IMR-90 (cell line): Measurements from ENCODE around the gene DRD4. TPM values are rescaled to one million over a fixed set of nuclear protein-coding genes. Genes with fewer than 3 reads are reported as not detected.

Experiments used
- ATAC-seq: fragments of 200-7000 bp; cut with Tn5 transposase; 2 replicates; pipeline ENCODE4 v1.9.1; 2020; ENCODE audit warnings: low read depth, mild to moderate bottlenecking, moderate library complexity
- BruUV-seq: library from RNA; stranded (reverse); fragments of 400-500 nt; replicated peaks from 2 replicates; lab custom pipeline; 2021; lab: Mats Ljungman, UMichigan
- CTCF ChIA-PET: fragments of 300-600 bp; formaldehyde crosslinking; extraction: SDS; loops from one replicate; lab custom pipeline; 2021; ENCODE audit warnings: antibody characterized with exemption; lab: Yijun Ruan, JAX
- POLR2A ChIA-PET: fragments of 300-600 bp; sonication (Branson Sonifier 250); formaldehyde crosslinking; loops from one replicate; lab custom pipeline; 2022; ENCODE audit warnings: antibody characterized with exemption; ENCODE audit not compliant: unreplicated experiment; lab: Charles Lee
- DNase-seq: peaks from one replicate; pipeline ENCODE4 v3.0.0; 2013
- H2AFZ ChIP-seq: replicated peaks from 2 replicates; pipeline ENCODE3; 2013; ENCODE audit warnings: low read length, mild to moderate bottlenecking; ENCODE audit not compliant: poor library complexity
- H2AK5ac ChIP-seq: 2 replicates; pipeline ENCODE4 v1.6.1; 2013; ENCODE audit warnings: low read depth, low read length, inconsistent platforms
- H2AK9ac ChIP-seq: replicated peaks from 2 replicates; pipeline ENCODE3; 2013; ENCODE audit warnings: mild to moderate bottlenecking, low read depth, low read length, moderate library complexity; ENCODE audit not compliant: poor library complexity
- H2BK120ac ChIP-seq: 2 replicates; pipeline ENCODE4 v1.6.1; 2013; ENCODE audit warnings: low read depth, low read length, inconsistent platforms
- H2BK15ac ChIP-seq: 3 replicates; pipeline ENCODE4 v1.6.1; 2013; ENCODE audit warnings: low read depth, low read length, inconsistent platforms
- H2BK20ac ChIP-seq: 2 replicates; pipeline ENCODE4 v1.6.1; 2013; ENCODE audit warnings: low read depth, mild to moderate bottlenecking, inconsistent platforms, low read length, moderate library complexity
- H2BK5ac ChIP-seq: 2 replicates; pipeline ENCODE4 v1.6.1; 2013; ENCODE audit warnings: mild to moderate bottlenecking, low read depth, low read length, inconsistent platforms; ENCODE audit not compliant: poor library complexity, severe bottlenecking
- H3K14ac ChIP-seq: replicated peaks from 2 replicates; pipeline ENCODE4 v1.6.1; 2013; ENCODE audit warnings: low read depth, low read length, inconsistent platforms
- H3K18ac ChIP-seq: 2 replicates; pipeline ENCODE4 v1.6.1; 2013; ENCODE audit warnings: low read depth, low read length, control low read depth
- H3K23ac ChIP-seq: 2 replicates; pipeline ENCODE4 v1.6.1; 2013; ENCODE audit warnings: low read depth, low read length, inconsistent platforms
- H3K27ac ChIP-seq: 2 replicates; pipeline ENCODE4 v1.5.1; 2013; ENCODE audit warnings: mild to moderate bottlenecking, control low read depth, low read length; ENCODE audit not compliant: insufficient read depth
- H3K27me3 ChIP-seq: 2 replicates; pipeline ENCODE4 v1.6.1; 2013; ENCODE audit warnings: low read length; ENCODE audit not compliant: control insufficient read depth, insufficient read depth
- H3K36me3 ChIP-seq: 2 replicates; pipeline ENCODE4 v1.6.1; 2013; ENCODE audit warnings: low read length, mixed read lengths; ENCODE audit not compliant: control insufficient read depth, insufficient read depth
- H3K4ac ChIP-seq: 2 replicates; pipeline ENCODE4 v1.6.1; 2013; ENCODE audit warnings: low read depth, low read length, inconsistent platforms
- H3K4me1 ChIP-seq: 2 replicates; pipeline ENCODE4 v1.6.1; 2013; ENCODE audit warnings: low read length, mixed read lengths; ENCODE audit not compliant: control insufficient read depth, insufficient read depth
- H3K4me2 ChIP-seq: 2 replicates; pipeline ENCODE4 v1.6.1; 2013; ENCODE audit warnings: low read depth, mild to moderate bottlenecking, control low read depth, low read length, moderate library complexity
- H3K4me3 ChIP-seq: 2 replicates; pipeline ENCODE4 v1.5.1; 2013; ENCODE audit warnings: low read depth, mild to moderate bottlenecking, control low read depth, low read length, moderate library complexity; ENCODE audit not compliant: insufficient read depth
- H3K56ac ChIP-seq: 2 replicates; pipeline ENCODE4 v1.6.1; 2013; ENCODE audit warnings: low read length, inconsistent platforms; ENCODE audit not compliant: insufficient read depth; ENCODE audit errors: extremely low read depth
- H3K79me1 ChIP-seq, 2 experiments: 2 replicates each; pipeline ENCODE4 v1.6.1; 2013; ENCODE audit warnings: low read length in 2 of 2, inconsistent platforms in 1 of 2, low read depth in 1 of 2
- H3K9ac ChIP-seq: 2 replicates; pipeline ENCODE4 v1.6.1; 2013; ENCODE audit warnings: low read depth, low read length, control low read depth
- H3K9me1 ChIP-seq: 2 replicates; pipeline ENCODE4 v1.6.1; 2013; ENCODE audit warnings: low read length, inconsistent platforms; ENCODE audit not compliant: insufficient read depth
- H3K9me3 ChIP-seq: 2 replicates; pipeline ENCODE4 v1.6.1; 2013; ENCODE audit warnings: low read length; ENCODE audit not compliant: control insufficient read depth, insufficient read depth
- H4K20me1 ChIP-seq: 2 replicates; pipeline ENCODE4 v1.6.1; 2013; ENCODE audit warnings: low read length, inconsistent platforms; ENCODE audit not compliant: insufficient read depth
- H4K5ac ChIP-seq: 2 replicates; pipeline ENCODE4 v1.6.1; 2013; ENCODE audit warnings: mild to moderate bottlenecking, low read depth, low read length, control low read depth
- H4K8ac ChIP-seq, 2 experiments: 2 replicates each; pipeline ENCODE4 v1.6.1; 2013; ENCODE audit warnings: low read depth in 2 of 2, low read length in 2 of 2, control low read depth in 1 of 2, inconsistent platforms in 1 of 2
- H4K91ac ChIP-seq: 2 replicates; pipeline ENCODE4 v1.6.1; 2013; ENCODE audit warnings: low read depth, low read length, inconsistent platforms; ENCODE audit not compliant: insufficient read depth
- BHLHE40 ChIP-seq: fragments of 150-350 bp; IDR thresholded peaks from 2 replicates; pipeline ENCODE4 v1.6.1; 2016; ENCODE audit warnings: mild to moderate bottlenecking, low read depth, low read length
- CEBPB ChIP-seq: IDR thresholded peaks from 2 replicates; pipeline ENCODE4 v1.6.1; 2012; ENCODE audit warnings: low read depth, low read length, improper control_type of control experiment
- CHD1 ChIP-seq: IDR thresholded peaks from 2 replicates; pipeline ENCODE4 v1.6.1; 2012; ENCODE audit warnings: low read depth, low read length, improper control_type of control experiment
- FOS ChIP-seq: fragments of 150-350 bp; IDR thresholded peaks from 2 replicates; pipeline ENCODE4 v1.6.1; 2016; ENCODE audit warnings: low read depth, low read length
- MAFK ChIP-seq: IDR thresholded peaks from 2 replicates; pipeline ENCODE4 v1.6.1; 2012; ENCODE audit warnings: low read depth, low read length, improper control_type of control experiment
- MAZ ChIP-seq: IDR thresholded peaks from 2 replicates; pipeline ENCODE4 v1.6.1; 2012; ENCODE audit warnings: low read depth, mild to moderate bottlenecking, low read length, improper control_type of control experiment, moderate library complexity, borderline replicate concordance
- MXI1 ChIP-seq: IDR thresholded peaks from 2 replicates; pipeline ENCODE4 v1.6.1; 2012; ENCODE audit warnings: low read depth, mild to moderate bottlenecking, low read length, moderate library complexity, borderline replicate concordance
- NFE2L2 ChIP-seq: fragments of 150-350 bp; IDR thresholded peaks from 2 replicates; pipeline ENCODE4 v1.6.1; 2016; ENCODE audit warnings: low read depth, mild to moderate bottlenecking, low read length
- POLR2A ChIP-seq: IDR thresholded peaks from 2 replicates; pipeline ENCODE4 v1.6.1; 2012; ENCODE audit warnings: mild to moderate bottlenecking, low read depth, low read length
- RAD21 ChIP-seq: IDR thresholded peaks from 2 replicates; pipeline ENCODE4 v1.6.1; 2012; ENCODE audit warnings: low read length, improper control_type of control experiment
- RCOR1 ChIP-seq: IDR thresholded peaks from 2 replicates; pipeline ENCODE4 v1.6.1; 2012; ENCODE audit warnings: mild to moderate bottlenecking, low read length, improper control_type of control experiment; ENCODE audit not compliant: insufficient replicate concordance
- RFX5 ChIP-seq: IDR thresholded peaks from 2 replicates; pipeline ENCODE4 v1.8.0; 2012; ENCODE audit warnings: low read depth, mild to moderate bottlenecking, low read length, moderate library complexity
- SMC3 ChIP-seq: fragments of 150-350 bp; IDR thresholded peaks from 2 replicates; pipeline ENCODE4 v1.6.1; 2016; ENCODE audit warnings: low read depth, mild to moderate bottlenecking, antibody characterized with exemption, low read length, moderate library complexity
- WGBS, 2 experiments: methylation state at CpG; one replicate each; pipeline versions ENCODE4 v1.1.5 to v1.1.7; 2013; ENCODE audit warnings: missing lambda C conversion rate in 2 of 2; ENCODE audit not compliant: insufficient read length in 1 of 2; ENCODE audit errors: extremely low coverage in 2 of 2; 5-methylcytosine and 5-hydroxymethylcytosine counted together
- dilution Hi-C: fragments of 300-500 bp; cut with HindIII; formaldehyde crosslinking; loops from one replicate; pipeline ENCODE4 v1.14.3; 2018; ENCODE audit warnings: low sequenced_read_pairs; ENCODE audit not compliant: unreplicated experiment
- in situ Hi-C: fragments of 300-500 bp; cut with MboI; formaldehyde crosslinking; loops from 3 replicates; pipeline ENCODE4 v1.14.3; 2019; ENCODE audit warnings: low sequenced_read_pairs, inconsistent platforms, mixed read lengths
- intact Hi-C: fragments of 100-400 bp; cut with micrococcal nuclease; formaldehyde crosslinking; loops from 2 replicates; pipeline ENCODE4 v1.10.0; 2022
- polyA plus RNA-seq, 3 experiments: library from polyadenylated mRNA; depleted of rRNA; stranded (reverse); fragments of >200 nt; gene quantifications; 2 replicates each; pipeline ENCODE4 v1.2.3, GENCODE V29; 2012; ENCODE audit warnings: low replicate concordance in 1 of 3
- total RNA-seq: library from RNA; depleted of rRNA; stranded (reverse); fragments of >200 nt; gene quantifications from 2 replicates; pipeline ENCODE4 v1.2.3, GENCODE V29; 2012
- TF ChIP-seq, protein P1 (sequence below): conservative IDR thresholded peaks from 2 replicates; pipeline ENCODE4 v1.5.1; 2012; ENCODE audit warnings: mild to moderate bottlenecking, low read depth, low read length, improper control_type of control experiment
- TF ChIP-seq, protein P2 (sequence below): fragments of 150-350 bp; IDR thresholded peaks from 2 replicates; pipeline ENCODE4 v1.6.1; 2016; ENCODE audit warnings: low read depth, mild to moderate bottlenecking, low read length, moderate library complexity, borderline replicate concordance

DRD4 gene
- total and polyA plus RNA-seq, 2 of the 4 experiments (the other 2 are of a cell fraction) = not detected

DNA sequence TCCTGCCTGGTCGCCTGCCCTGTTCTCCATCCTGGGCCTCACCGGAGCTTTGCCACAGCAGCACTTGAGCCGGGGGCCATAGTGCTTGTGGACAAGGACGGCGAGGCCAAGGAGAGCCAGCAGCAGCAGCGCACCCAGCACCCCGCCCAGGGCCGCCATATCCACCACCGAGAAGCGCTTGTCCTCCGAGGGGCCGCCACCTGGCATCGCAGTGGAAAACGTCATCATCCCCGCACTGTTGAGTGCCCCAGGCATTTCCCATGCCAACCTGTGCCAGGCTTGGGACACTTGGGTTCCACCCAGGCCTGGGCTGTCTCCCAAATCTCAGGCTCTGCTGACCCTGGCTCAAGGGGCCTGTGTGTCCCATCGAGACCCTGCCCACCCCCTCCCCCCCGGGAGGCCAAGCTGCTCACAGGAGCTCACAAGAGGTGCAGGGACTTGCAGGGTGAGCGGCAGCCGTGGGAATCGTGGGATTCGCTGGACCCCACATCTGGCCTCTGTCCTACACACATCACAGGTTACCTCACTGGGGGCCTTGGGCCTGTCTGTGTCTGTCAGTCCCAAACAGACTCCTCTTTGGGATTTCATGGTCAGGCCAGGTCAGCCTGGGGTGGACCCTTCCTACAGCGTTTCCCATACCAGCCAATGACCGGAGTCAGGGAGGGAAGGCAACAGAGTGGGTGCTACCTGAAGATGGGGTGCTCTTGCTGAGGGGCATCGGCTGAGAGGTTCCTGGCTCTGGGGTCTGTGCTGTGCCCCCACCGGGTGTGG is 19.0 kb upstream of the DRD4 start:
- Histone ChIP-seq H3K27ac (no peak overlapping the region), H3K4me3 (no peak overlapping the region), H2AFZ (no peak overlapping the region), H4K5ac (no peak overlapping the region), H2BK5ac (no peak overlapping the region), H2BK15ac (no peak overlapping the region), H3K36me3 (peaks cover 12% of the 10 kb centered on the region), H2BK120ac (no peak overlapping the region), H3K79me1 (peaks cover 2 to 28% of the 10 kb centered on the region in 2 experiments; a peak in 3 of 4 replicates), H3K23ac (no peak overlapping the region), H4K20me1 (peaks cover 18% of the 10 kb centered on the region), H3K18ac (no peak overlapping the region), H3K27me3 (no peaks in the 10 kb centered on the region), H3K14ac (no peak overlapping the region), H2BK20ac (no peak overlapping the region), H2AK5ac (no peak overlapping the region), H3K56ac (no peak overlapping the region), H3K4ac (no peak overlapping the region), H3K9ac (no peak overlapping the region), H2AK9ac (no peak overlapping the region), H3K9me3 (no peaks in the 10 kb centered on the region), H4K91ac (no peak overlapping the region), H3K9me1 (0 out of 2 replicates have a peak, but pooled peaks cover 3% of the 10 kb centered on the region), H4K8ac (no peak overlapping the region), H3K4me2 (no peak overlapping the region), H3K4me1 (peaks cover 4% of the 10 kb centered on the region; the same call in 1 of the 2 replicates)
- 96% methylated on average over 17 of the region's 25 CpGs; no CpG with 5 or more reads in 1 of the 2 experiments for WGBS, 2 experiments
- CTCF ChIA-PET = no interaction called here
- BruUV-seq = no TSS peak
- dilution Hi-C loops (no loop called here), intact Hi-C loops (no loop called here), in situ Hi-C loops (no loop called here)
- DNase-seq (no peak), ATAC-seq (no peak)
- POLR2A ChIA-PET = no interaction called here
- TF ChIP-seq POLR2A (no peak), RCOR1 (no peak), CEBPB (no peak), SMC3 (no peak), RFX5 (no peak), MAZ (no peak), CHD1 (no peak), MXI1 (no peak), FOS (no peak), NFE2L2 (no peak), RAD21 (no peak), MAFK (no peak), BHLHE40 (no peak)
- TF ChIP-seq, protein P1, sequence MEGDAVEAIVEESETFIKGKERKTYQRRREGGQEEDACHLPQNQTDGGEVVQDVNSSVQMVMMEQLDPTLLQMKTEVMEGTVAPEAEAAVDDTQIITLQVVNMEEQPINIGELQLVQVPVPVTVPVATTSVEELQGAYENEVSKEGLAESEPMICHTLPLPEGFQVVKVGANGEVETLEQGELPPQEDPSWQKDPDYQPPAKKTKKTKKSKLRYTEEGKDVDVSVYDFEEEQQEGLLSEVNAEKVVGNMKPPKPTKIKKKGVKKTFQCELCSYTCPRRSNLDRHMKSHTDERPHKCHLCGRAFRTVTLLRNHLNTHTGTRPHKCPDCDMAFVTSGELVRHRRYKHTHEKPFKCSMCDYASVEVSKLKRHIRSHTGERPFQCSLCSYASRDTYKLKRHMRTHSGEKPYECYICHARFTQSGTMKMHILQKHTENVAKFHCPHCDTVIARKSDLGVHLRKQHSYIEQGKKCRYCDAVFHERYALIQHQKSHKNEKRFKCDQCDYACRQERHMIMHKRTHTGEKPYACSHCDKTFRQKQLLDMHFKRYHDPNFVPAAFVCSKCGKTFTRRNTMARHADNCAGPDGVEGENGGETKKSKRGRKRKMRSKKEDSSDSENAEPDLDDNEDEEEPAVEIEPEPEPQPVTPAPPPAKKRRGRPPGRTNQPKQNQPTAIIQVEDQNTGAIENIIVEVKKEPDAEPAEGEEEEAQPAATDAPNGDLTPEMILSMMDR = no peak
- TF ChIP-seq, protein P2, sequence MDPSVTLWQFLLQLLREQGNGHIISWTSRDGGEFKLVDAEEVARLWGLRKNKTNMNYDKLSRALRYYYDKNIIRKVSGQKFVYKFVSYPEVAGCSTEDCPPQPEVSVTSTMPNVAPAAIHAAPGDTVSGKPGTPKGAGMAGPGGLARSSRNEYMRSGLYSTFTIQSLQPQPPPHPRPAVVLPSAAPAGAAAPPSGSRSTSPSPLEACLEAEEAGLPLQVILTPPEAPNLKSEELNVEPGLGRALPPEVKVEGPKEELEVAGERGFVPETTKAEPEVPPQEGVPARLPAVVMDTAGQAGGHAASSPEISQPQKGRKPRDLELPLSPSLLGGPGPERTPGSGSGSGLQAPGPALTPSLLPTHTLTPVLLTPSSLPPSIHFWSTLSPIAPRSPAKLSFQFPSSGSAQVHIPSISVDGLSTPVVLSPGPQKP = no peak
